ENCODE data around the gene STYK1. TPM values are rescaled to one million over a fixed set of nuclear protein-coding genes. Genes with fewer than 3 reads are reported as not detected.

Gene STYK1
- total RNA-seq, 2 experiments from 2014 or later = 0.60 to 0.71 TPM

Other genes with a start within 250 kb of the STYK1 start
- gene KLRC2, start 238.0 kb downstream of the STYK1 start, total RNA-seq = not detected
- gene KLRC1, start 220.7 kb downstream of the STYK1 start, total RNA-seq = not detected
- 1 to 10 TPM; 1.4 to 1.6 TPM for gene EIF2S3B, start 168.2 kb downstream of the STYK1 start, total RNA-seq
- gene MAGOHB, start 60.4 kb downstream of the STYK1 start, total RNA-seq = 10 to 100 TPM; 38.4 to 39.0 TPM
- 10 to 100 TPM; 38.4 to 46.4 TPM for gene YBX3, start 49.3 kb upstream of the STYK1 start, total RNA-seq
- gene TAS2R7, start 128.6 kb upstream of the STYK1 start, total RNA-seq = not detected
- not detected for gene TAS2R8, start 133.2 kb upstream of the STYK1 start, total RNA-seq
- gene TAS2R9, start 136.1 kb upstream of the STYK1 start, total RNA-seq = not detected
- under 1 TPM; 0.30 to 0.35 TPM for gene TAS2R10, start 152.3 kb upstream of the STYK1 start, total RNA-seq
- gene PRR4, start 175.4 kb upstream of the STYK1 start, total RNA-seq = under 1 TPM; 0.68 to 0.98 TPM
- gene PRH1, start 210.2 kb upstream of the STYK1 start, total RNA-seq = 10 to 100 TPM in 1 of 2 experiments, 1 to 10 TPM in 1; 9.7 to 10.8 TPM
- gene TAS2R13, start 235.5 kb upstream of the STYK1 start, total RNA-seq = under 1 TPM; 0.23 to 0.25 TPM